Measurements from ENCODE around the gene MAP3K20.
"Not testable (repeated sequence)": the region's sequence is repeated elsewhere in the genome, so short reads cannot be mapped to it uniquely, and the experiment has no call there.

MAP3K20 gene

GRCh38 chr2:173122936-173123335 is 47.3 kb downstream of the MAP3K20 start:
- TF ChIP-seq, protein P1, sequence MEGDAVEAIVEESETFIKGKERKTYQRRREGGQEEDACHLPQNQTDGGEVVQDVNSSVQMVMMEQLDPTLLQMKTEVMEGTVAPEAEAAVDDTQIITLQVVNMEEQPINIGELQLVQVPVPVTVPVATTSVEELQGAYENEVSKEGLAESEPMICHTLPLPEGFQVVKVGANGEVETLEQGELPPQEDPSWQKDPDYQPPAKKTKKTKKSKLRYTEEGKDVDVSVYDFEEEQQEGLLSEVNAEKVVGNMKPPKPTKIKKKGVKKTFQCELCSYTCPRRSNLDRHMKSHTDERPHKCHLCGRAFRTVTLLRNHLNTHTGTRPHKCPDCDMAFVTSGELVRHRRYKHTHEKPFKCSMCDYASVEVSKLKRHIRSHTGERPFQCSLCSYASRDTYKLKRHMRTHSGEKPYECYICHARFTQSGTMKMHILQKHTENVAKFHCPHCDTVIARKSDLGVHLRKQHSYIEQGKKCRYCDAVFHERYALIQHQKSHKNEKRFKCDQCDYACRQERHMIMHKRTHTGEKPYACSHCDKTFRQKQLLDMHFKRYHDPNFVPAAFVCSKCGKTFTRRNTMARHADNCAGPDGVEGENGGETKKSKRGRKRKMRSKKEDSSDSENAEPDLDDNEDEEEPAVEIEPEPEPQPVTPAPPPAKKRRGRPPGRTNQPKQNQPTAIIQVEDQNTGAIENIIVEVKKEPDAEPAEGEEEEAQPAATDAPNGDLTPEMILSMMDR (IDR thresholded peaks at IDR 0.05; ENCODE audit: insufficient read depth, low read depth, low read length, missing control alignments), result no peak
- no peak for DNase-seq (ENCODE audit: low read depth)

DNA sequence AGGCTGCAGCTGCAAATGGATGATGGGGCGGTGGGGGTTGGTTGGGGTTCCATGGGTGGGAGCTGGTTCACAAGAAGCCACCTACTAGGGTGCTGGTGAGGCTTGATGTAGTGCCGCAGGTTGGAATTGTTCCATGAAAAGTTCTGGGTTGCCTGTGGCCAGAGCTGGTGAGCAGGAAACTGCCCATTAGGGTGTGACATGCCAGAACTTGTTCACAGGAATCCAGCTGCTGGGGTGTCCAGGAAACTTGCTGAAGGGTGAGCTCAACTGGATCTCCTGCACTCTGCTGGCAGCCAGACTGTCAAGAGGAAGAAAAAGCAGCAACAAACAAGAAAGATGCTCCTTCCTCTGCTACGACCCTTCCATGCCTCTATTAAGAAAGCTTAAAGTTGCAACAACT is 48.8 kb downstream of the MAP3K20 start:
- no peak overlapping the region for H3K4me3 ChIP-seq (ENCODE audit: low read length)
- DNase-seq (ENCODE audit: low read depth), result peak; percentile 95
- TF ChIP-seq, protein P1 (IDR thresholded peaks at IDR 0.05; ENCODE audit: insufficient read depth, low read depth, low read length, missing control alignments), result peak; percentile 16

More at GRCh38 chr2:173122936-173123335, 47.3 kb downstream of the MAP3K20 start:
- H3K4me3 ChIP-seq (ENCODE audit: low read length), result no peak overlapping the region

GRCh38 chr2:173126819-173127218 is 51.2 kb downstream of the MAP3K20 start:
- H3K4me3 ChIP-seq (ENCODE audit: low read length), result no peak overlapping the region
- DNase-seq (ENCODE audit: low read depth), result no peak
- TF ChIP-seq, protein P1 (IDR thresholded peaks at IDR 0.05; ENCODE audit: insufficient read depth, low read depth, low read length, missing control alignments), result no peak

GRCh38 chr2:173128132-173128531 is 52.5 kb downstream of the MAP3K20 start:
- DNase-seq (ENCODE audit: low read depth); H3K4me3 ChIP-seq (ENCODE audit: low read length): not testable (repeated sequence)

- TF ChIP-seq, protein P1 (IDR thresholded peaks at IDR 0.05; ENCODE audit: insufficient read depth, low read depth, low read length, missing control alignments), result no peak
- no peak overlapping the region for H3K4me3 ChIP-seq (ENCODE audit: low read length)
- peak; percentile 47 for DNase-seq (ENCODE audit: low read depth)
Measured at GRCh38 chr2:173130496-173131465, 55.1 kb downstream of the MAP3K20 start.

DNA sequence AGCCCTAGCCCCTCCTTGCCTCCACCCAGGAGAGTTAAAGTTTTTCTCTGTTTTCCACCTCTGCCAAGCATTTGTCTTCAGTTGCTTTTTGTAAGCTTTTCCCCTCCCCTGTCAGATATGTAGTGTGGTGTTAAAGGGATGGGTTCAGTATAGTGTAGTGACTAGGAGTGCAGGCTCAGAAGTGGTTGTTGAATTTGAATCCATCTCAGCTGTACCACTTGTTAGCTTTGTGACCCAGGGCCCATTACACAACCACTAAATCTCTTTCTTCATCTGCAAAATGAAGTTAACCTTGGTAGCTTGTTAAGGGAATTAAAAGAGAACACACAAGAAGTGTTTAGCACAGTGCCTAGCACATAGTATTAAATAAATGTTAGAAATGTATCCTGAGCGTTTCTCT is 56.9 kb downstream of the MAP3K20 start:
- TF ChIP-seq, protein P1 (IDR thresholded peaks at IDR 0.05; ENCODE audit: insufficient read depth, low read depth, low read length, missing control alignments), result no peak
- DNase-seq (ENCODE audit: low read depth), result no peak
- H3K4me3 ChIP-seq (ENCODE audit: low read length), result no peak overlapping the region

- TF ChIP-seq, protein P1 (IDR thresholded peaks at IDR 0.05; ENCODE audit: insufficient read depth, low read depth, low read length, missing control alignments), result no peak
- H3K4me3 ChIP-seq (ENCODE audit: low read length), result no peak overlapping the region
- DNase-seq (ENCODE audit: low read depth), result peak; percentile 70
Measured at GRCh38 chr2:173134703-173135102, 59.1 kb downstream of the MAP3K20 start.

Data from epithelial cell of esophagus (primary cell).